LNCaP clone FGC (cell line): ENCODE results near the gene MACROD1.

ENCODE experiments used
- DNase-seq: peaks from one replicate; pipeline ENCODE4 v3.0.0-alpha.2; 2011; ENCODE audit warnings: low read depth
- H3K4me3 ChIP-seq: 2 replicates; pipeline ENCODE4 v1.5.1; 2011; ENCODE audit warnings: mild to moderate bottlenecking, low read depth, low read length, control low read depth
- CTCF ChIP-seq: IDR thresholded peaks from 2 replicates; pipeline ENCODE4 v1.5.1; 2012; ENCODE audit warnings: mild to moderate bottlenecking; ENCODE audit not compliant: control insufficient read depth, insufficient read depth; ENCODE audit errors: extremely low read depth

The MACROD1 gene

DNA sequence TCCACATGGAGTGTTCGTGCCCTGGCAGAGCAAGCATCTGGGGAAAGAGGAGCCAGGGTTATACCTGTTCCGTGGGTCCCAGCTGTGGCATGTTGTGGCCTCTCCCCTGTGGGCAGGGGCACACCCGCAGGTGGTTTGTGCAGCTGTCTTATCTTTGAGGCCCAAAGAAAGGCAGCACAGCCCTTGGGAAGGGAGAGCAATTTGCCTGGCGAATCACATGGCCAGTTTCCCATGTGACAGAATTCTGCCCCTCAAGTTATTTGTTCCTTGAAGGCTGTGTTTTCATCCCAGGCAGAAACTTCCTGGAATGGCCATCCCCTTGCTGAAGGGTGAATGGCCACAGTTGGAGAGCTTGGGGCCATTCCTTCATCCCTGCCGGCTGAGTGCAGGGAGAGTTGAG is 207.9 kb downstream of the MACROD1 start:
- TF ChIP-seq CTCF: no peak
- H3K4me3 ChIP-seq: no peak overlapping the region
- no peak for DNase-seq

DNA sequence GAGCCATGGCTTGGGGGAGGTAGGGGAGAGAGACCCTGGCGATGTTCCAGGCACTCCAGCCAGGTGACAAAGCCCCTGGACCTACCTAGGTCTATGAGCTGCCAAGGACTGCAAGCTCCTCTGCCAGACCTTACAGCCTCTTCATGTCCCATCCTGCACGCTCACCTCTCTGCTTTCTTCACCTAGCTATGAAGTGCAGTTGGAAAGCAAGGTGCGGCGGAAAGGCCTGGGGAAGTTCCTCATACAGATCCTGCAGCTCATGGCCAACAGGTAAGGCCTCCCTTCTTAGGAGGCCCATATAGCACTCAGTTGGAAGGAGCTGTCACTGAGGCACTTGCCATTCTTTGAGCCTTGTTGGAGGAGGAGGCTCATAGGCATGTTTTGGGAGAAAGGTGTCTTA is 213.3 kb downstream of the MACROD1 start:
- H3K4me3 ChIP-seq: no peak overlapping the region
- TF ChIP-seq CTCF: no peak

DNA sequence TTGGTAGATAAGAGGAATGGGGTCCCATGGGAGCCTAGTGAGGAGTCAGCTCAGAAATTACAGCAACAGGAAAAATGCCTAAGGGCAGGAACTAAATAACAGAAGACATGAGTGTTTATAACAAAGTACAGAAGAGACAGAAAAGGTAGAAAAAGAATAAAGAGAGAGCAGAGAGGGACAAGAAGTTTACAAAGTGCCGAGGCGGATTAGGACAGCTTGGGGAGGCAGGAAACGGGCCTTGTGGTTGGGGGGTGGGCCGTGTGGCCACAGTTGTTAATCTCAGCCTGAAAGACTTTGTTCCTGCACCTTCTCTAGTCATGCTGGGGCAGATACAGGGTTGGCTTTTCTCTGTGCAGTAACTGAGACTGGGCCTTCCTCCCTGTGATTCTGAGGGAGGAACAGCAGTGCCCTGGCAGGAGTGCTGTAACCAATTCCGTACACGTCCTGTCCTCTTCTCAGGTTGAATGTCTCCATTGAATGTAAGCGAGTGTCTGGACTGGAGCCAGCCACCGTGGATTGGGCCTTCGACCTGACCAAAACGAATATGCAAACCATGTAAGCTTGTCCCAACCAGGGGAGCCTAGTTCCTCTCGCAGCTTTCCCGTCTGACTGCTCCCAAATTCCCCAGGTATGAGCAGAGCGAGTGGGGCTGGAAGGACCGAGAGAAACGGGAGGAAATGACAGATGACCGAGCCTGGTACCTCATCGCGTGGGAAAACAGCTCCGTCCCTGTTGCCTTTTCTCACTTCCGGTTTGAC is 214.0 kb downstream of the MACROD1 start:
- no peak for TF ChIP-seq CTCF
- no peak overlapping the region for H3K4me3 ChIP-seq

More for the DNA sequence above, 213.3 kb downstream of the MACROD1 start:
- no peak for DNase-seq

More for the DNA sequence above, 214.0 kb downstream of the MACROD1 start:
- no peak for DNase-seq
